Endothelial cell of umbilical vein (primary cell): ENCODE measurements around the gene DGKD. TPM values are rescaled to one million over a fixed set of nuclear protein-coding genes. Genes with fewer than 3 reads are reported as not detected.

Source experiments
- BruUV-seq: library from RNA; stranded (reverse); fragments of 400-500 nt; replicated peaks from 2 replicates; lab custom pipeline; 2021; lab: Mats Ljungman, UMichigan
- CTCF ChIA-PET: fragments of 300-600, 350-600 bp; sonication (Branson Sonifier 250); formaldehyde crosslinking; loops from one replicate; lab custom pipeline; 2021; ENCODE audit warnings: antibody characterized with exemption, inconsistent platforms; lab: Charles Lee
- POLR2A ChIA-PET: fragments of 300-600, 350-600 bp; sonication (Branson Sonifier 250); formaldehyde crosslinking; loops from one replicate; lab custom pipeline; 2021; ENCODE audit warnings: antibody characterized with exemption, inconsistent platforms; lab: Charles Lee
- DNase-seq: peaks from one replicate; pipeline ENCODE4 v3.0.0-alpha.2; 2011; ENCODE audit warnings: low read depth, low spot score
- FAIRE-seq: peaks from 2 replicates; lab custom pipeline; 2011; peaks lifted over from hg19 to GRCh38; lab: Jason Lieb, UNC
- H2AFZ ChIP-seq: 2 replicates; pipeline ENCODE4 v1.6.0; 2012; ENCODE audit warnings: low read depth, low read length, control low read depth, inconsistent platforms
- H3K27ac ChIP-seq: 2 replicates; pipeline ENCODE4 v1.5.1; 2011; ENCODE audit warnings: low read depth, mild to moderate bottlenecking, control low read depth, low read length, moderate library complexity; ENCODE audit not compliant: insufficient read depth
- H3K27me3 ChIP-seq, 2 experiments: 2 replicates each; pipeline versions ENCODE4 v1.6.0 to v1.6.1; 2011; ENCODE audit warnings: low read length in 2 of 2, mixed read lengths in 1 of 2; ENCODE audit not compliant: control insufficient read depth in 2 of 2, insufficient read depth in 2 of 2
- H3K36me3 ChIP-seq, 2 experiments: 2 replicates in 1 of 2; 3 replicates in 1 of 2; pipeline ENCODE4 v1.5.1; 2011; ENCODE audit warnings: low read length in 2 of 2, mild to moderate bottlenecking in 1 of 2, moderate library complexity in 1 of 2; ENCODE audit not compliant: control insufficient read depth in 2 of 2, insufficient read depth in 2 of 2; ENCODE audit errors: extremely low read depth in 1 of 2
- H3K4me1 ChIP-seq: 3 replicates; pipeline ENCODE4 v1.5.1; 2011; ENCODE audit warnings: mild to moderate bottlenecking, low read length; ENCODE audit not compliant: control insufficient read depth, insufficient read depth; ENCODE audit errors: extremely low read depth
- H3K4me2 ChIP-seq: 2 replicates; pipeline ENCODE4 v1.6.1; 2011; ENCODE audit warnings: low read length, control low read depth, mixed read lengths; ENCODE audit not compliant: insufficient read depth
- H3K4me3 ChIP-seq, 3 experiments: fragments of 200-600 bp in 1 of 3; sonication (generic), shearing (Covaris generic) in 1 of 3; replicated peaks in 1 of 3; 2 replicates each; pipeline ENCODE4 v1.5.1; 2011 to 2016; ENCODE audit warnings: control low read depth in 3 of 3, low read length in 3 of 3, mild to moderate bottlenecking in 2 of 3, inconsistent platforms in 1 of 3, low read depth in 1 of 3, moderate library complexity in 1 of 3; ENCODE audit not compliant: insufficient read depth in 1 of 3
- H3K79me2 ChIP-seq: 2 replicates; pipeline ENCODE4 v1.6.0; 2012; ENCODE audit warnings: low read length, inconsistent platforms; ENCODE audit not compliant: control insufficient read depth, insufficient read depth
- H3K9ac ChIP-seq: replicated peaks from 2 replicates; pipeline ENCODE3; 2011; ENCODE audit warnings: low read length, control low read depth; ENCODE audit not compliant: insufficient read depth; ENCODE audit errors: extremely low read depth
- H3K9me1 ChIP-seq: replicated peaks from 3 replicates; pipeline ENCODE4 v1.6.0; 2011; ENCODE audit warnings: mild to moderate bottlenecking, low read length; ENCODE audit not compliant: control insufficient read depth, insufficient read depth; ENCODE audit errors: extremely low read depth
- H3K9me3 ChIP-seq: replicated peaks from 2 replicates; pipeline ENCODE4 v1.5.1; 2012; ENCODE audit warnings: low read length, inconsistent platforms; ENCODE audit not compliant: control insufficient read depth, insufficient read depth
- H4K20me1 ChIP-seq: replicated peaks from 2 replicates; pipeline ENCODE3; 2011; ENCODE audit warnings: mild to moderate bottlenecking, low read length; ENCODE audit not compliant: control insufficient read depth, insufficient read depth; ENCODE audit errors: extremely low read depth
- EZH2 ChIP-seq: IDR thresholded peaks from 2 replicates; pipeline ENCODE4 v1.6.1; 2012; ENCODE audit warnings: borderline replicate concordance, low read depth, mild to moderate bottlenecking, moderate library complexity, low read length, inconsistent platforms; ENCODE audit not compliant: severe bottlenecking
- FOS ChIP-seq: IDR thresholded peaks from 2 replicates; pipeline ENCODE4 v1.6.1; 2011; ENCODE audit warnings: mild to moderate bottlenecking, low read length, moderate library complexity, borderline replicate concordance; ENCODE audit not compliant: insufficient read depth
- GATA2 ChIP-seq: IDR thresholded peaks from 2 replicates; pipeline ENCODE4 v1.7.0; 2011; ENCODE audit warnings: low read depth, mild to moderate bottlenecking, moderate library complexity, mixed read lengths, low read length; ENCODE audit not compliant: insufficient read length, insufficient read depth
- JUN ChIP-seq: IDR thresholded peaks from 2 replicates; pipeline ENCODE4 v1.6.1; 2011; ENCODE audit warnings: borderline replicate concordance, low read depth; ENCODE audit not compliant: insufficient read length, insufficient read depth
- MYC ChIP-seq: IDR thresholded peaks from one replicate; pipeline ENCODE4 v1.6.1; 2011; ENCODE audit warnings: mild to moderate bottlenecking, low read depth, low read length
- POLR2A ChIP-seq: IDR thresholded peaks from 2 replicates; pipeline ENCODE4 v1.6.1; 2012; ENCODE audit warnings: low read depth, mild to moderate bottlenecking, control low read depth, low read length
- POLR2AphosphoS5 ChIP-seq: IDR thresholded peaks from 2 replicates; pipeline ENCODE4 v1.6.1; 2012; ENCODE audit warnings: low read depth, mild to moderate bottlenecking, control low read depth, low read length, moderate library complexity; ENCODE audit not compliant: insufficient read depth
- dilution Hi-C: fragments of 300-500 bp; cut with MboI; formaldehyde crosslinking; loops from one replicate; pipeline ENCODE4 v1.15.0; 2019; ENCODE audit warnings: low sequenced_read_pairs; ENCODE audit not compliant: extremely low pct_ligation_motif_present
- intact Hi-C: fragments of 100-400 bp; cut with micrococcal nuclease; formaldehyde crosslinking; loops from one replicate; pipeline ENCODE4 v1.10.0; 2022
- polyA plus RNA-seq, 4 experiments: library from polyadenylated mRNA; depleted of rRNA in 3 of 4; stranded (reverse) in 3 of 4; unstranded in 1 of 4; fragments of >200 nt; gene quantifications; 2 replicates each; pipeline versions ENCODE4 v1.2.1 to v1.2.3, GENCODE V29; 2011 to 2012; ENCODE audit warnings: missing spikeins in 1 of 4
- small RNA-seq: library from RNA; depleted of rRNA; stranded (forward); fragments of <200 nt; gene quantifications from one replicate; pipeline ENCODE3, GENCODE V24; 2012; ENCODE audit warnings: low replicate concordance, low read depth; ENCODE audit not compliant: insufficient read depth, insufficient read length
- total RNA-seq: library from RNA; stranded (reverse); gene quantifications from 2 replicates; pipeline ENCODE4 v1.2.3, GENCODE V29; 2021
- TF ChIP-seq, protein P1 (sequence below): IDR thresholded peaks from 2 replicates; pipeline ENCODE4 v1.6.1; 2011; ENCODE audit not compliant: insufficient read depth, insufficient read length
- TF ChIP-seq, protein P2 (sequence below), 2 donors: IDR thresholded peaks; 1 replicate in 1 of 2; 2 replicates in 1 of 2; pipeline ENCODE4 v1.5.1; 2011; ENCODE audit warnings: low read length in 2 of 2, mild to moderate bottlenecking in 2 of 2, moderate library complexity in 2 of 2, control low read depth in 1 of 2, inconsistent platforms in 1 of 2, low read depth in 1 of 2; ENCODE audit not compliant: insufficient read depth in 1 of 2; ENCODE audit errors: extremely low read depth in 1 of 2

Gene DGKD
- total and polyA plus RNA-seq, 2 donors (not counting 3 experiments of a cell fraction or from before 2014, with no cell fraction given), result 10.8 to 36.6 TPM

DNA sequence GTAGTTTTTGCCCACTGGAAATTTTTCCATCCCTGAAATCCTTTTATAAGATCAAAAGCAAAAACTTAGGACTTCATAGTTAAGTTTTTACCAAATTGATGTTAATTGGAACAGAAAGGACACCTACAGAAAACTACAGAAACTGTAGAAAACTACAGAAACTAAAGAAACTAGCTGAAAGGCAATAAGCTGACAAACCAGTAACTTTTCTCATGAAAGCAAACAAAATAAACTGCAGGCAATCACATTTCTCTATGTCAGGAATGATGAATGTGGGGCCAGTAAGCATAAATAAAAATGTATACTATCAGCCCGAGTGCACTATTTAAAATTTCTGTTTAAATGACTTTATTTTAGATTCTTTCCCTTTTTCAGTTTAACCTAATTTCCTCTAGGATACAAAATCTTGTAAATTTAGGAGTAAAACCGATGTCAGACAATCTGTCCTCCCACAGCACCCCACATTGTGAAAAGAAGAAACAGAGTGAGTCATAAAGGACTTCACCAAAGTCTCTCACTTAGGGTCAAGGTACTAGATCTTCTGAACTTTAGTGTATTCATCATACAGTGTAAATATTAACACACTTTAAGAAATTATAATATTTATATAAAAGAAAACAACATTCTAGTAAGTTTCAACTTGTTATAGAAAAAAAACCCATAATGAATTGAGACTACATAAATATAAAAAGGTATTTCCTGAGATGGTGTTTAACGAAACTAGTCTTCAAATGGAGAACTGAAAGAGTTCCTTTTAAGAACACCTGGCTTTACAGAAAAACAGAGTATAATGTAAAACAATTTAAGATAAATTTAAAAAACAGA is 165.7 kb downstream of the DGKD start:
- POLR2A ChIA-PET, result no interaction called here
- Histone ChIP-seq H3K9me3 (no peaks in the 10 kb centered on the region), H3K27me3 (no peaks in the 10 kb centered on the region), H3K4me1 (no peaks in the 10 kb centered on the region), H3K36me3 (peaks cover 0 to 3% of the 10 kb centered on the region in 2 experiments), H3K9me1 (no peaks in the 10 kb centered on the region), H3K4me2 (no peak overlapping the region), H3K9ac (no peak overlapping the region), H3K27ac (no peak overlapping the region), H2AFZ (no peak overlapping the region), H3K4me3 (no peak overlapping the region), H4K20me1 (no peaks in the 10 kb centered on the region), H3K79me2 (no peaks in the 10 kb centered on the region)
- DNase-seq, result no peak
- FAIRE-seq, result no peak
- intact Hi-C loops (no loop called here), dilution Hi-C loops (no loop called here)
- CTCF ChIA-PET, result no interaction called here
- TF ChIP-seq EZH2, result no peak
- no peak for TF ChIP-seq JUN
- TF ChIP-seq, protein P1, sequence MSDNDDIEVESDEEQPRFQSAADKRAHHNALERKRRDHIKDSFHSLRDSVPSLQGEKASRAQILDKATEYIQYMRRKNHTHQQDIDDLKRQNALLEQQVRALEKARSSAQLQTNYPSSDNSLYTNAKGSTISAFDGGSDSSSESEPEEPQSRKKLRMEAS, result no peak
- no peak for TF ChIP-seq POLR2A
- TF ChIP-seq, protein P2, sequence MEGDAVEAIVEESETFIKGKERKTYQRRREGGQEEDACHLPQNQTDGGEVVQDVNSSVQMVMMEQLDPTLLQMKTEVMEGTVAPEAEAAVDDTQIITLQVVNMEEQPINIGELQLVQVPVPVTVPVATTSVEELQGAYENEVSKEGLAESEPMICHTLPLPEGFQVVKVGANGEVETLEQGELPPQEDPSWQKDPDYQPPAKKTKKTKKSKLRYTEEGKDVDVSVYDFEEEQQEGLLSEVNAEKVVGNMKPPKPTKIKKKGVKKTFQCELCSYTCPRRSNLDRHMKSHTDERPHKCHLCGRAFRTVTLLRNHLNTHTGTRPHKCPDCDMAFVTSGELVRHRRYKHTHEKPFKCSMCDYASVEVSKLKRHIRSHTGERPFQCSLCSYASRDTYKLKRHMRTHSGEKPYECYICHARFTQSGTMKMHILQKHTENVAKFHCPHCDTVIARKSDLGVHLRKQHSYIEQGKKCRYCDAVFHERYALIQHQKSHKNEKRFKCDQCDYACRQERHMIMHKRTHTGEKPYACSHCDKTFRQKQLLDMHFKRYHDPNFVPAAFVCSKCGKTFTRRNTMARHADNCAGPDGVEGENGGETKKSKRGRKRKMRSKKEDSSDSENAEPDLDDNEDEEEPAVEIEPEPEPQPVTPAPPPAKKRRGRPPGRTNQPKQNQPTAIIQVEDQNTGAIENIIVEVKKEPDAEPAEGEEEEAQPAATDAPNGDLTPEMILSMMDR (IDR thresholded peaks at IDR 0.05; ENCODE audit: extremely low read depth in 1 of 2, insufficient read depth in 1 of 2, low read depth in 1 of 2, low read length in 2 of 2), result no peak
- no peak for TF ChIP-seq POLR2AphosphoS5
- no peak for TF ChIP-seq FOS
- no peak for TF ChIP-seq GATA2
- TF ChIP-seq MYC, result no peak
- BruUV-seq, result no TSS peak

Small RNAs within 50 kb of the gene (small RNA-seq; reads per million reads assigned to genes)
- gene RF00019, result not detected

Other genes starting within 250 kb of the DGKD start
- gene ATG16L1, start 102.8 kb upstream of the DGKD start, total RNA-seq, result 29.8 and 30.2 TPM in 2 replicates
- 14.1 and 18.1 TPM in 2 replicates for gene ATG16L1, start 102.8 kb upstream of the DGKD start, polyA plus RNA-seq
- gene SAG, start 46.7 kb upstream of the DGKD start, total RNA-seq, result not detected in 2 replicates
- not detected in 2 replicates for gene SAG, start 46.7 kb upstream of the DGKD start, polyA plus RNA-seq
- gene USP40, start 212.3 kb downstream of the DGKD start, total RNA-seq, result 32.5 and 36.5 TPM in 2 replicates
- gene USP40, start 212.3 kb downstream of the DGKD start, polyA plus RNA-seq, result 32.2 and 36.1 TPM in 2 replicates